ENCODE results near the gene SLC6A13. TPM values are rescaled to one million over a fixed set of nuclear protein-coding genes. Genes with fewer than 3 reads are reported as not detected.

The SLC6A13 gene
- polyA plus RNA-seq, 2 of the 4 experiments (the other 2 are of a cell fraction) = 0.43 to 0.49 TPM

DNA sequence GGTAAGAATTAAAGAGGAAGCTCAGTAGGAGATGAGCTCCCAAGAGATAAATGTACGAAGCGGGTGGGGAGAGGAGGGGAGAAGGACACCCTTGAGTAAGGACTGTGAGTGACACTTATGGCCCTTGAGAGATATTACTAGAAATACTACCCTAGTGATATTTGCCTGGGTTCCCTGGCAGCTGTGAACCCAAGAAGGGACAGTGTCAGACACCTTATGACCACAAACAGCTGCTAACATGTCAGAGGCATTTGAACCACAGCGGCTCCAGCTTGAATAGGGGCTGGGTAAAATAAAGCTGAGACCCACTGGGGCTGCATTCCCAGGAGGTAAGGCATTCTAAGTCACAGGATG is 29.0 kb downstream of the SLC6A13 start:
- ATAC-seq (no peak), FAIRE-seq (no peak), DNase-seq (ENCODE audit: low read depth in 1 of 2, low spot score in 1 of 2) (no peak)
- WGBS (ENCODE audit: missing lambda C conversion rate) = 87% methylated on average over 3 of the region's 3 CpGs
- H3K4me3 ChIP-seq = no peak overlapping the region
- CTCF ChIA-PET = interaction anchor here (1.8 to 5.3 kb wide), 2 partner anchors 10 to 23 kb away, joined by 3 to 19 read pairs; no protein-coding TSS in a partner anchor
- H3K4me2 ChIP-seq = no peak overlapping the region
- no peak for TF ChIP-seq HDAC2 (IDR thresholded peaks at IDR 0.05)
- TF ChIP-seq NPAS2 (CRISPR knock-in tag; IDR thresholded peaks at IDR 0.05; ENCODE audit: borderline replicate concordance) = no peak
- no peak for TF ChIP-seq MAZ (IDR thresholded peaks at IDR 0.05; ENCODE audit: borderline replicate concordance, low read depth, low read length)
- TF ChIP-seq GATA3 (IDR thresholded peaks at IDR 0.05; ENCODE audit: borderline replicate concordance) = no peak
- no peak for TF ChIP-seq SMC3 (IDR thresholded peaks at IDR 0.05)
- no peak for TF ChIP-seq EP300 (IDR thresholded peaks at IDR 0.05)
- TF ChIP-seq KDM1A (IDR thresholded peaks at IDR 0.05; ENCODE audit: low read depth) = no peak
- TF ChIP-seq, protein P1, sequence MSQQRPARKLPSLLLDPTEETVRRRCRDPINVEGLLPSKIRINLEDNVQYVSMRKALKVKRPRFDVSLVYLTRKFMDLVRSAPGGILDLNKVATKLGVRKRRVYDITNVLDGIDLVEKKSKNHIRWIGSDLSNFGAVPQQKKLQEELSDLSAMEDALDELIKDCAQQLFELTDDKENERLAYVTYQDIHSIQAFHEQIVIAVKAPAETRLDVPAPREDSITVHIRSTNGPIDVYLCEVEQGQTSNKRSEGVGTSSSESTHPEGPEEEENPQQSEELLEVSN (IDR thresholded peaks at IDR 0.05; ENCODE audit: borderline replicate concordance, low read depth) = no peak
- TF ChIP-seq, protein P2, sequence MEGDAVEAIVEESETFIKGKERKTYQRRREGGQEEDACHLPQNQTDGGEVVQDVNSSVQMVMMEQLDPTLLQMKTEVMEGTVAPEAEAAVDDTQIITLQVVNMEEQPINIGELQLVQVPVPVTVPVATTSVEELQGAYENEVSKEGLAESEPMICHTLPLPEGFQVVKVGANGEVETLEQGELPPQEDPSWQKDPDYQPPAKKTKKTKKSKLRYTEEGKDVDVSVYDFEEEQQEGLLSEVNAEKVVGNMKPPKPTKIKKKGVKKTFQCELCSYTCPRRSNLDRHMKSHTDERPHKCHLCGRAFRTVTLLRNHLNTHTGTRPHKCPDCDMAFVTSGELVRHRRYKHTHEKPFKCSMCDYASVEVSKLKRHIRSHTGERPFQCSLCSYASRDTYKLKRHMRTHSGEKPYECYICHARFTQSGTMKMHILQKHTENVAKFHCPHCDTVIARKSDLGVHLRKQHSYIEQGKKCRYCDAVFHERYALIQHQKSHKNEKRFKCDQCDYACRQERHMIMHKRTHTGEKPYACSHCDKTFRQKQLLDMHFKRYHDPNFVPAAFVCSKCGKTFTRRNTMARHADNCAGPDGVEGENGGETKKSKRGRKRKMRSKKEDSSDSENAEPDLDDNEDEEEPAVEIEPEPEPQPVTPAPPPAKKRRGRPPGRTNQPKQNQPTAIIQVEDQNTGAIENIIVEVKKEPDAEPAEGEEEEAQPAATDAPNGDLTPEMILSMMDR (IDR thresholded peaks at IDR 0.05) = no peak
- TF ChIP-seq FOSL2 (IDR thresholded peaks at IDR 0.05) = no peak
- no peak for TF ChIP-seq FOSL2 (CRISPR knock-in tag; IDR thresholded peaks at IDR 0.05)
- POLR2A ChIA-PET = no interaction called here
- peaks cover 2% of the 10 kb centered on the region; the same call in 1 of the 3 replicates for H3K9me3 ChIP-seq
- H3K4me1 ChIP-seq = 0 out of 3 replicates have a peak, but pooled peaks cover 4% of the 10 kb centered on the region
- no peak overlapping the region for H3K27ac ChIP-seq

DNA sequence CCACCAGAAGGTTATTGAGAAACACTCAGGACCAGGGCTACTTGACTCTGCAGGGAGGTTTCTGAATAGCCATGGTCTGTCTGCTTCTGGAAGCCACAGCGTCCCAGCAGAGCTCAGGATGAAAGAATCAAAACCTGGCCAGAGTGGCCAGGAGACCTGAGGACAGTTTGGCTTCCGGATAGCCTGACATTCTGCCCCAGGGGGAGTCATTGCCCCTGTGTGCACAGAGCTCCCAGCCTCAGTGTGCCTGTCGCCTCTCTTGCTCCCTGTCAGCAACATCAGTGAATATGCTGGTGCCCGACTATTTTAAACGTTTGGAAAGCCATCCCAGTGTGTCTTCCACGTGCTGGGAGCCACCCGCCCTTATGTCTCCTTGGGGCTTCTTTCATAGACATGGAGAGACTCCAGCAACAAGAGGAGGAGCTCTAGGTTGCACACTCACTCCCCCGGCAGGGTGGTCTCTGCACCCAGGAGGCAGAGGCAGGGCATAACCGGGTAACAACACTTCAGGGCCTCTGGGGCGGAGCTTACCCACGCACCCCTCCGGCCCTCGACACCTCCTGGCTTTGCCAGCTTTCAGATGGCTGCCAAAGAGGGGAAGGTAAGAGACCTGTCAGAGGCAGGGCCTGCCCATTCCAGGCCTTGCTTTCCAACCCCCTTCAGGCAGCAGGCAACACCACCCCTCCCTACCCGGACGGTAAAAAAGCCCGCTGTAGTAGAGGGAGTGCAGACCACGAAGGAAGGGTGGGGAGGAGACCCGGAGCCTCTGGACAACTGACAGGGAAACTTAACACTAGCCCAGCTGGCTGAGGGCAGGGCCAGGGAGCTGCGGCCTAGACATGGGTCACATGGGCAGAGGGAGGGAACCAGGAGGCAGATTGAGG is 29.7 kb downstream of the SLC6A13 start:
- Histone ChIP-seq H3K4me1 (0 out of 3 replicates have a peak, but pooled peaks cover 4% of the 10 kb centered on the region), H3K9me3 (peaks cover 2% of the 10 kb centered on the region; the same call in 1 of the 3 replicates), H3K27ac (no peak overlapping the region), H3K4me3 (no peak overlapping the region), H3K4me2 (no peak overlapping the region)
- DNase-seq (ENCODE audit: low read depth in 1 of 2, low spot score in 1 of 2) (no peak), ATAC-seq (no peak), FAIRE-seq (no peak)
- 65% methylated on average over 13 of the region's 19 CpGs for WGBS (ENCODE audit: missing lambda C conversion rate)
- POLR2A ChIA-PET = no interaction called here
- CTCF ChIA-PET = interaction anchor here (1.8 to 5.3 kb wide), 3 partner anchors 10 to 23 kb away, joined by 3 to 19 read pairs (median 13); no protein-coding TSS in a partner anchor
- no peak for TF ChIP-seq RAD21 (conservative IDR thresholded peaks at IDR 0.05 in 1 of 2, IDR thresholded peaks at IDR 0.05 in 1 of 2)

DNA sequence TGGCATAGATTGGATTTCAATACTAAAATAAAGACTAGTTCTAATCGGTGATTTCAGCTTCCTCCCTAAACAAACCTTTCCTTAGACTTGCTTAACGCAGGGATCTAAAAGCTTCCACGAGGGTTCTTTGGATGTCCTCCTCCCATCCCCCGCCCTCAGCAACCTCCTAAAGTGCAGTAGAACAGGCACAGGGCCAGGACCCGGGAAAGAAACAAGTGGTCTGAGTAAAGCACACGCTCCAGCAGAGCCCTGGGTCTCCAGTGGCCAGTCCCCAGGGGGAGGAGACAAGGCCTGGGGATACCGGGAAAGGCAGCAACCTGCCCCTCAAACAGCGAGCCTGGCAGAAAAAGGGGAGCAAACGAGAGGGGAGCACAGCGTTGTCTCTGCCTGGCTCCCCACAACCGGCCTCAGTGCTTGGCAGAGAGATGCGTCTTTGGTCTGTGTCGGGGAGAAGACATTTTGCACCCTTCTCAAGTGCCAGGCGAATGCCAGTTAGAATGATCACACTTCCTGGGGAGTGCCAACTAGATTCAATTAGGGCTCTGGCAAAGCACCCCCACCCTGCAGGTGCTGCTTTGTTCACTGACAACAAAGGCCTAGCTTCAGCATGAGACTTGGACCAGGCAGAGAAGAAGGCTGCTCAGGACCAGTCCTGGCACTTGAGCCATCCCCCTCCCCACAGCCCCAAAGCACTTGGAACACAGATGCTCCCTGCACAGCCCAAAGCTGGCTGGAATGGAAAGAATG is 31.5 kb downstream of the SLC6A13 start:
- H3K4me1 ChIP-seq = no peaks in the 10 kb centered on the region
- no peak overlapping the region for H3K27ac ChIP-seq
- ChIA-PET POLR2A (no interaction called here), CTCF (interaction anchor here (1.9 to 5.3 kb wide), 4 partner anchors 8 to 14 kb away, joined by 7 to 19 read pairs (median 12); no protein-coding TSS in a partner anchor)
- ATAC-seq = no peak
- WGBS (ENCODE audit: missing lambda C conversion rate) = 49% methylated on average over 14 of the region's 14 CpGs
- no peak overlapping the region for H3K4me3 ChIP-seq
- no peak for TF ChIP-seq CEBPB (IDR thresholded peaks at IDR 0.05)
- TF ChIP-seq EP300 (IDR thresholded peaks at IDR 0.05) = no peak
- no peak for TF ChIP-seq JUNB (IDR thresholded peaks at IDR 0.05)
- peaks cover 2% of the 10 kb centered on the region; the same call in 1 of the 3 replicates for H3K9me3 ChIP-seq
- no peak for FAIRE-seq
- DNase-seq (ENCODE audit: low read depth in 1 of 2, low spot score in 1 of 2) = no peak
- H3K4me2 ChIP-seq = no peak overlapping the region
